GM12878 (cell line): ENCODE results near the gene PROZ. TPM values are rescaled to one million over a fixed set of nuclear protein-coding genes. Genes with fewer than 3 reads are reported as not detected.

Experiments
- ATAC-seq: fragments of 200-7000 bp; cut with Tn5 transposase; 3 replicates; pipeline ENCODE4 v1.9.1; 2020; ENCODE audit warnings: mild to moderate bottlenecking, moderate library complexity
- BruUV-seq: library from RNA; stranded (reverse); fragments of 400-500 nt; replicated peaks from 2 replicates; lab custom pipeline; 2021; lab: Mats Ljungman, UMichigan
- CTCF ChIA-PET: fragments of 300-600 bp; sonication (Branson Sonifier 250); formaldehyde crosslinking; extraction: SDS; loops from one replicate; lab custom pipeline; 2021; ENCODE audit warnings: inconsistent platforms; lab: Yijun Ruan, JAX
- POLR2A ChIA-PET: fragments of 350-600 bp; formaldehyde crosslinking; extraction: SDS; loops from one replicate; lab custom pipeline; 2021; ENCODE audit warnings: inconsistent platforms; lab: Charles Lee
- RAD21 ChIA-PET: fragments of 300-600 bp; sonication (Branson Sonifier 250); formaldehyde crosslinking; loops from one replicate; lab custom pipeline; 2023; ENCODE audit warnings: antibody characterized with exemption; ENCODE audit not compliant: unreplicated experiment; lab: Charles Lee
- SMC1A ChIA-PET: fragments of 300-600 bp; sonication (Branson Sonifier 250); formaldehyde crosslinking; loops from one replicate; lab custom pipeline; 2023; ENCODE audit not compliant: unreplicated experiment, uncharacterized antibody; lab: Charles Lee
- DNase-seq: peaks from one replicate; pipeline ENCODE4 v3.0.0-alpha.2; 2011; ENCODE audit warnings: low read depth, low spot score
- FAIRE-seq: peaks from 3 replicates; lab custom pipeline; 2011; peaks lifted over from hg19 to GRCh38; lab: Jason Lieb, UNC
- H2AFZ ChIP-seq: 2 replicates; pipeline ENCODE4 v1.6.0; 2011; ENCODE audit warnings: low read depth, low read length, control low read depth; ENCODE audit not compliant: control insufficient read depth
- H3K27ac ChIP-seq: 2 replicates; pipeline ENCODE4 v1.5.1; 2011; ENCODE audit warnings: control low read depth; ENCODE audit not compliant: control insufficient read depth, insufficient read depth
- H3K27me3 ChIP-seq, 2 experiments: replicated peaks in 1 of 2; 2 replicates each; pipeline versions ENCODE4 v1.6.0 to v1.6.1; 2011; ENCODE audit warnings: low read length in 1 of 2; ENCODE audit not compliant: control insufficient read depth in 2 of 2, insufficient read depth in 2 of 2
- H3K36me3 ChIP-seq, 2 experiments: 2 replicates each; pipeline ENCODE4 v1.5.1; 2011; ENCODE audit warnings: low read length in 1 of 2; ENCODE audit not compliant: control insufficient read depth in 2 of 2, insufficient read depth in 2 of 2
- H3K4me1 ChIP-seq: 2 replicates; pipeline ENCODE4 v1.6.1; 2011; ENCODE audit warnings: mild to moderate bottlenecking, low read length, moderate library complexity, mixed read lengths; ENCODE audit not compliant: control insufficient read depth, insufficient read depth
- H3K4me2 ChIP-seq: 2 replicates; pipeline ENCODE4 v1.6.0; 2011; ENCODE audit warnings: control low read depth; ENCODE audit not compliant: control insufficient read depth, insufficient read depth
- H3K4me3 ChIP-seq: fragments of 200-600 bp; sonication (generic); 2 replicates; pipeline ENCODE4 v1.5.1; 2016
- H3K79me2 ChIP-seq: 2 replicates; pipeline ENCODE4 v1.6.0; 2011; ENCODE audit warnings: low read length; ENCODE audit not compliant: control insufficient read depth, insufficient read depth
- H3K9ac ChIP-seq: 2 replicates; pipeline ENCODE4 v1.8.0; 2011; ENCODE audit warnings: low read length, control low read depth, mixed read lengths; ENCODE audit not compliant: control insufficient read depth, insufficient read depth
- H3K9me3 ChIP-seq: replicated peaks from 3 replicates; pipeline ENCODE4 v1.5.1; 2011; ENCODE audit warnings: mild to moderate bottlenecking, low read length; ENCODE audit not compliant: control insufficient read depth, insufficient read depth
- H4K20me1 ChIP-seq: 2 replicates; pipeline ENCODE4 v1.6.0; 2011; ENCODE audit not compliant: control insufficient read depth, insufficient read depth
- ATF3 ChIP-seq: IDR thresholded peaks from 2 replicates; pipeline ENCODE4 v1.6.1; 2011; ENCODE audit warnings: low read depth, mild to moderate bottlenecking, low read length, moderate library complexity, borderline replicate concordance; ENCODE audit errors: extremely low read depth
- NFIC ChIP-seq: IDR thresholded peaks from 2 replicates; pipeline ENCODE4 v1.6.1; 2012; ENCODE audit warnings: low read depth, mild to moderate bottlenecking, inconsistent platforms, low read length, moderate library complexity
- NFYA ChIP-seq: IDR thresholded peaks from 2 replicates; pipeline ENCODE4 v1.6.1; 2011; ENCODE audit warnings: low read depth, mild to moderate bottlenecking, low read length, improper control_type of control experiment, borderline replicate concordance
- NR2C1 ChIP-seq: fragments of 450-650 bp; IDR thresholded peaks from 2 replicates; pipeline ENCODE4 v1.6.1; 2017; ENCODE audit warnings: antibody characterized with exemption, mild to moderate bottlenecking, moderate library complexity
- SMAD1 ChIP-seq: fragments of 450-650 bp; IDR thresholded peaks from 2 replicates; pipeline ENCODE4 v1.6.1; 2018; ENCODE audit warnings: mild to moderate bottlenecking, low read depth; ENCODE audit not compliant: partially characterized antibody
- STAT3 ChIP-seq: IDR thresholded peaks from 2 replicates; pipeline ENCODE4 v1.6.1; 2011; ENCODE audit warnings: low read depth, low read length, improper control_type of control experiment
- TBL1XR1 ChIP-seq: IDR thresholded peaks from 2 replicates; pipeline ENCODE4 v1.6.1; 2012; ENCODE audit warnings: low read depth, low read length, improper control_type of control experiment
- WGBS: methylation state at CpG from one replicate; pipeline ENCODE4 v1.1.6; 2016; ENCODE audit warnings: low lambda C conversion rate; ENCODE audit not compliant: insufficient replicate concordance, insufficient coverage; ENCODE audit errors: missing lambda C conversion rate; 5-methylcytosine and 5-hydroxymethylcytosine counted together
- in situ Hi-C: fragments of 300-500 bp; cut with MboI; formaldehyde crosslinking; loops from 9 replicates; pipeline ENCODE4 v1.14.3; 2018; ENCODE audit warnings: mixed read lengths
- intact Hi-C: fragments of 100-400 bp; cut with micrococcal nuclease; formaldehyde crosslinking; loops from one replicate; pipeline ENCODE4 v1.14.2; 2022; ENCODE audit not compliant: unreplicated experiment
- polyA plus RNA-seq, 11 experiments: library from polyadenylated mRNA; depleted of rRNA in 4 of 11; unstranded in 6 of 11; stranded (reverse) in 5 of 11; fragments of >200 nt; fragmentation: Nextera tagmentation in 4 of 11; fragmentation: Illumina TruSeq in 1 of 11; extraction: Ambion mirVana in 4 of 11; extraction: Trizol in 1 of 11; gene quantifications; 1 replicate in 1 of 11; 2 replicates in 10 of 11; pipeline versions ENCODE4 v1.2.1 to v1.2.3, GENCODE V29; 2011 to 2016; ENCODE audit warnings: inconsistent platforms in 2 of 11, missing spikeins in 2 of 11, low read depth in 1 of 11
- total RNA-seq, 4 experiments: library from RNA; depleted of rRNA in 3 of 4; stranded (reverse); fragments of >200 nt in 3 of 4; fragmentation: Illumina TruSeq in 1 of 4; extraction: Trizol in 1 of 4; gene quantifications; 2 replicates each; pipeline versions ENCODE4 v1.2.1 to v1.2.3, GENCODE V29; 2013 to 2021
- TF ChIP-seq, protein P1 (sequence below): fragments of 450-650 bp; IDR thresholded peaks from 2 replicates; pipeline ENCODE4 v1.6.1; 2017; ENCODE audit warnings: mild to moderate bottlenecking, low read depth, inconsistent platforms; ENCODE audit not compliant: poor library complexity, severe bottlenecking

PROZ gene
- total and polyA plus RNA-seq, 10 of the 15 experiments (the other 5 are each of a cell fraction or from before 2014, with no cell fraction given), result 0.07 to 0.24 (median 0.21) TPM; not detected in 7

DNA sequence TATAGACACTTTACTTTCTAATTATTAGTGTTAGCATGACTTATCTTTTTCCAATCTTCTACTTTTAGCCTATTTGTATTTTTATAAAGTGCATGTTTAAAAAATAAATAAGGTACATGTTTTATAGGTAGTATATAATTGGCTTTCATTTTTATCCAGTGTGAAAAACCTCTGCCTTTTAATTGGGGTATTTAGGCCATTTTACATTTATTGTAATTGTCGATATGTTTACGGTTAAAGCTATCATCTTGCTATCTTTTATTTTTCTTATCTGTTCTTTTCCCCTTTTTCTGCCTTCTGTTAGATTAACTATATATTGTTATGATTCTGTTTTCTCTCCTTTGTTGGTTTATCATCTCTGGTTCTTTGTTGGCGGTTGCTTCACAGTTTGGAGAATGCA lies 9.1 kb downstream of the PROZ start (continued):
- no peak for TF ChIP-seq ATF3
- no peak for TF ChIP-seq NR2C1
- no peak for TF ChIP-seq STAT3
- TF ChIP-seq NFYA, result no peak

GRCh38 chr13:113168211-113168610 lies 9.8 kb downstream of the PROZ start:
- Histone ChIP-seq H2AFZ (no peak overlapping the region), H3K79me2 (no peaks in the 10 kb centered on the region), H3K36me3 (peaks cover 0 to 6% of the 10 kb centered on the region in 2 experiments; a peak in 3 of 4 replicates), H3K9me3 (no peaks in the 10 kb centered on the region)
- ATAC-seq (no peak), FAIRE-seq (no peak), DNase-seq (no peak)
- RAD21 ChIA-PET, result no interaction called here
- WGBS, result 98% methylated on average over 7 of the region's 7 CpGs
- CTCF ChIA-PET, result no interaction called here
- intact Hi-C loops (no loop called here), in situ Hi-C loops (no loop called here)
- TF ChIP-seq TBL1XR1, result no peak
- TF ChIP-seq, protein P1, sequence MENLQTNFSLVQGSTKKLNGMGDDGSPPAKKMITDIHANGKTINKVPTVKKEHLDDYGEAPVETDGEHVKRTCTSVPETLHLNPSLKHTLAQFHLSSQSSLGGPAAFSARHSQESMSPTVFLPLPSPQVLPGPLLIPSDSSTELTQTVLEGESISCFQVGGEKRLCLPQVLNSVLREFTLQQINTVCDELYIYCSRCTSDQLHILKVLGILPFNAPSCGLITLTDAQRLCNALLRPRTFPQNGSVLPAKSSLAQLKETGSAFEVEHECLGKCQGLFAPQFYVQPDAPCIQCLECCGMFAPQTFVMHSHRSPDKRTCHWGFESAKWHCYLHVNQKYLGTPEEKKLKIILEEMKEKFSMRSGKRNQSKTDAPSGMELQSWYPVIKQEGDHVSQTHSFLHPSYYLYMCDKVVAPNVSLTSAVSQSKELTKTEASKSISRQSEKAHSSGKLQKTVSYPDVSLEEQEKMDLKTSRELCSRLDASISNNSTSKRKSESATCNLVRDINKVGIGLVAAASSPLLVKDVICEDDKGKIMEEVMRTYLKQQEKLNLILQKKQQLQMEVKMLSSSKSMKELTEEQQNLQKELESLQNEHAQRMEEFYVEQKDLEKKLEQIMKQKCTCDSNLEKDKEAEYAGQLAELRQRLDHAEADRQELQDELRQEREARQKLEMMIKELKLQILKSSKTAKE, result no peak
- TF ChIP-seq SMAD1, result no peak
- TF ChIP-seq NFIC, result no peak
- TF ChIP-seq, all 136 proteins: peak for 0
- Histone ChIP-seq H3K9ac (no peak overlapping the region), H3K4me2 (no peak overlapping the region), H3K27ac (no peak overlapping the region), H3K4me3 (no peak overlapping the region), H4K20me1 (no peaks in the 10 kb centered on the region), H3K27me3 (no peaks in the 10 kb centered on the region), H3K4me1 (no peaks in the 10 kb centered on the region)
- ChIA-PET POLR2A (no interaction called here), SMC1A (no interaction called here)
- BruUV-seq, result no TSS peak
